Measurements from ENCODE around the gene ERN1.

The ERN1 gene

DNA sequence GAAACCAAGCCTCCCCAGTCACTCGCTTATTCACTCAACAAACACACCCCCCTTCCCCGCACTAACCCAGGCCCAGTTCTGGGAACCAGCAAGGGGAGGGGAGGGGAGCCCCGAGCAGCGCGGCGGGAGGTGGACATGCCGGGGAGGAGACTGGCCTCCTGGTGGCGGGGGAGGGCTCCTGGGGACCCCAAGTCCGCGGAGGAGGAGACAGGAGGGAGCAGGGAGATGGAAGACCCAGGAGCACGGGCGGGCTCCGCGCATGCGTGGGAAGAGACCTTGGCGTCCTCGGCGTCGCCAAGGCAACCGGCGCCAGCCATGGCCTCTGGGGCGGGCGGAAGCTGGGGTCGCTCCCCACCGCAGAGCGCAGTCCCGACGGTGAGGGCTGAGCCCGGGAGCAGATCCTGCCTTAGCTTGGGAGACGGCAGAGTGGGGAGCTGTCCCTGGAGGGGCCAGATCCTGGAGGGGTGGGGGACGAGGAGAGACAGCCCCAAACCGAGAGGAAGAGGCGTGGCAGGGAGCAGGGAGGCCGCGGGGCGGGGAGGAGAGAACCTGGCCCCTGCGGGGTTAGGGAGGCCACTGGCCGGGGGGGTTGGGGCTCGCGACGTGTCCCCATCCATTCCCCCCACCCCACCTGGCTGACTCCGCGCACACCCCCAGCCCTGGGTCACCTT lies 131.8 kb downstream of the ERN1 start, which contains the start of gene PRR29:
TSS of gene PRR29 (plus strand) at position 302 of the 671 bp plus-strand sequence. CDS start at position 316, 14 bp downstream.
- H3K9ac ChIP-seq, result no peak within 1 kb of the TSS; the same call in 1 of the 2 replicates

DNA sequence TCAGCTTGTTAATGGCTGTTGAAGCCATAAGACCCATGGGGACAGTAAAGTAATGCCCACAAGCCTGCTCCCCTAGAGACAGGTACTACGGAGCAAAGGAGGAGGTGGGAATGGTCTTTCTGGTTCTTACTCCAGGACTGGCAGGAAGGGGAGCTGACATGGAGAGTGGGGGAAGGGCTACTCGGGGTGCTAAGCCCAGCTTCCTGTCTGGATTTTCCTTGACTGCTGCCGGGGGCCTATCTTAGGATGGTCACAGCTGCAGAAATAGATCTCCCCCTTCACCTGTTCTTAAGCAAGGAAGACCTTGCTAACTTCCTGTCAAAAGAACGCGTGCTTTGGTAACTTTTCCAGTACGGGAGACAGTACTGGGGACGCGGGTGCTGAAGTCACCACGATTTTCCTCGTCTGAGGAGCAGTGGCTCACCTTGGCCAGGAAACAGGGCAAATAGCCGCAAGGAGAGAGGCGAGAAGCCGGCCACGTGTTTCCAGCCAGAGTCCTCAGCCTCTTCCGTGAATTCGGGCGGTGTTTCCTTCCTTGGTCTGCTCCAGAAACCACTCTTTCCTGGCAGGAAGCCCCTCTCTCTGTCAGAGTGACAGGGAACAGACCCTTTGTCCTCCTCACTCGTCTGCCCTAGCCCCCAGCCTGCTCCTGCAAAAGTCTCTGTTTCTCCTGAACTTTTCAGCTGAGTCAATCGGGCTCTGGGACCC lies 132.4 kb downstream of the ERN1 start:
- H3K36me3 ChIP-seq (ENCODE audit: insufficient read depth), result no peaks in the 10 kb centered on the region
- H3K4me3 ChIP-seq (IDR thresholded peaks at IDR 0.05; ENCODE audit: insufficient read depth, low read depth, low read length), result no peak overlapping the region
- H3K9ac ChIP-seq, result no peak overlapping the region
- peaks cover 14% of the 10 kb centered on the region for H3K27me3 ChIP-seq (ENCODE audit: insufficient read depth, low read depth)
- peak overlapping the region; percentile 70 for H2AFZ ChIP-seq (ENCODE audit: low read depth)
- H3K79me2 ChIP-seq (ENCODE audit: insufficient read depth, low read depth), result no peaks in the 10 kb centered on the region
- TF ChIP-seq, protein P1, sequence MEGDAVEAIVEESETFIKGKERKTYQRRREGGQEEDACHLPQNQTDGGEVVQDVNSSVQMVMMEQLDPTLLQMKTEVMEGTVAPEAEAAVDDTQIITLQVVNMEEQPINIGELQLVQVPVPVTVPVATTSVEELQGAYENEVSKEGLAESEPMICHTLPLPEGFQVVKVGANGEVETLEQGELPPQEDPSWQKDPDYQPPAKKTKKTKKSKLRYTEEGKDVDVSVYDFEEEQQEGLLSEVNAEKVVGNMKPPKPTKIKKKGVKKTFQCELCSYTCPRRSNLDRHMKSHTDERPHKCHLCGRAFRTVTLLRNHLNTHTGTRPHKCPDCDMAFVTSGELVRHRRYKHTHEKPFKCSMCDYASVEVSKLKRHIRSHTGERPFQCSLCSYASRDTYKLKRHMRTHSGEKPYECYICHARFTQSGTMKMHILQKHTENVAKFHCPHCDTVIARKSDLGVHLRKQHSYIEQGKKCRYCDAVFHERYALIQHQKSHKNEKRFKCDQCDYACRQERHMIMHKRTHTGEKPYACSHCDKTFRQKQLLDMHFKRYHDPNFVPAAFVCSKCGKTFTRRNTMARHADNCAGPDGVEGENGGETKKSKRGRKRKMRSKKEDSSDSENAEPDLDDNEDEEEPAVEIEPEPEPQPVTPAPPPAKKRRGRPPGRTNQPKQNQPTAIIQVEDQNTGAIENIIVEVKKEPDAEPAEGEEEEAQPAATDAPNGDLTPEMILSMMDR (conservative IDR thresholded peaks at IDR 0.05; ENCODE audit: low read depth, low read length), result no peak
- peak overlapping the region; percentile 42 for H3K4me2 ChIP-seq
- no peaks in the 10 kb centered on the region for H4K20me1 ChIP-seq (ENCODE audit: insufficient read depth)
- H3K4me1 ChIP-seq (ENCODE audit: low read depth, poor library complexity, severe bottlenecking), result peaks cover 6% of the 10 kb centered on the region
- H3K27ac ChIP-seq, result no peak overlapping the region

More for the DNA sequence above, 131.8 kb downstream of the ERN1 start, which contains the start of gene PRR29:
- Histone ChIP-seq H2AFZ (ENCODE audit: low read depth) (peak within 1 kb of the TSS; percentile 70), H3K4me2 (peak within 1 kb of the TSS; percentile 42), H4K20me1 (ENCODE audit: insufficient read depth) (no peaks in the 10 kb centered on the region), H3K36me3 (ENCODE audit: insufficient read depth) (no peaks in the 10 kb centered on the region), H3K79me2 (ENCODE audit: insufficient read depth, low read depth) (no peaks in the 10 kb centered on the region), H3K27ac (no peak within 1 kb of the TSS), H3K27me3 (ENCODE audit: insufficient read depth, low read depth) (peaks cover 10% of the 10 kb centered on the region; the same call in 1 of the 2 replicates), H3K4me1 (ENCODE audit: low read depth, poor library complexity, severe bottlenecking) (peaks cover 6% of the 10 kb centered on the region), H3K4me3 (IDR thresholded peaks at IDR 0.05; ENCODE audit: insufficient read depth, low read depth, low read length) (no peak within 1 kb of the TSS)
- TF ChIP-seq, protein P1 (conservative IDR thresholded peaks at IDR 0.05; ENCODE audit: low read depth, low read length), result no peak

- H3K4me1 ChIP-seq (ENCODE audit: low read depth, poor library complexity, severe bottlenecking), result peaks cover 6% of the 10 kb centered on the region
- no peak overlapping the region for H2AFZ ChIP-seq (ENCODE audit: low read depth)
- H3K4me3 ChIP-seq (IDR thresholded peaks at IDR 0.05; ENCODE audit: insufficient read depth, low read depth, low read length), result no peak overlapping the region
- H4K20me1 ChIP-seq (ENCODE audit: insufficient read depth), result no peaks in the 10 kb centered on the region
- no peak overlapping the region for H3K4me2 ChIP-seq
- TF ChIP-seq, protein P1 (conservative IDR thresholded peaks at IDR 0.05; ENCODE audit: low read depth, low read length), result no peak
- H3K27ac ChIP-seq, result no peak overlapping the region
- H3K9ac ChIP-seq, result no peak overlapping the region
- H3K79me2 ChIP-seq (ENCODE audit: insufficient read depth, low read depth), result no peaks in the 10 kb centered on the region
- H3K36me3 ChIP-seq (ENCODE audit: insufficient read depth), result no peaks in the 10 kb centered on the region
- peaks cover 23% of the 10 kb centered on the region for H3K27me3 ChIP-seq (ENCODE audit: insufficient read depth, low read depth)
These were observed 133.3 kb downstream of the ERN1 start for GRCh38 chr17:63996430-63997182.

GRCh38 chr17:63995626-63996025 lies 134.3 kb downstream of the ERN1 start:
- H3K79me2 ChIP-seq (ENCODE audit: insufficient read depth, low read depth), result no peaks in the 10 kb centered on the region
- peaks cover 27% of the 10 kb centered on the region for H3K27me3 ChIP-seq (ENCODE audit: insufficient read depth, low read depth)
- no peaks in the 10 kb centered on the region for H4K20me1 ChIP-seq (ENCODE audit: insufficient read depth)
- H3K4me3 ChIP-seq (IDR thresholded peaks at IDR 0.05; ENCODE audit: insufficient read depth, low read depth, low read length), result no peak overlapping the region
- H3K4me2 ChIP-seq, result no peak overlapping the region
- no peaks in the 10 kb centered on the region for H3K36me3 ChIP-seq (ENCODE audit: insufficient read depth)
- peaks cover 6% of the 10 kb centered on the region for H3K4me1 ChIP-seq (ENCODE audit: low read depth, poor library complexity, severe bottlenecking)
- TF ChIP-seq, protein P1 (conservative IDR thresholded peaks at IDR 0.05; ENCODE audit: low read depth, low read length), result no peak
- no peak overlapping the region for H3K27ac ChIP-seq
- no peak overlapping the region for H3K9ac ChIP-seq
- no peak overlapping the region for H2AFZ ChIP-seq (ENCODE audit: low read depth)
